Hematopoietic multipotent progenitor cell treated with erythropoietin and hydrocortisone succinate and interleukin-3 and kit ligand, for 8 days (in vitro differentiated cells): ENCODE data around the gene PSMG2.
"Not testable (repeated sequence)": the region's sequence is repeated elsewhere in the genome, so short reads cannot be mapped to it uniquely, and the experiment has no call there.

Experiments
- DNase-seq: peaks from one replicate; pipeline ENCODE4 v3.0.0-alpha.2; 2015

The PSMG2 gene

DNA sequence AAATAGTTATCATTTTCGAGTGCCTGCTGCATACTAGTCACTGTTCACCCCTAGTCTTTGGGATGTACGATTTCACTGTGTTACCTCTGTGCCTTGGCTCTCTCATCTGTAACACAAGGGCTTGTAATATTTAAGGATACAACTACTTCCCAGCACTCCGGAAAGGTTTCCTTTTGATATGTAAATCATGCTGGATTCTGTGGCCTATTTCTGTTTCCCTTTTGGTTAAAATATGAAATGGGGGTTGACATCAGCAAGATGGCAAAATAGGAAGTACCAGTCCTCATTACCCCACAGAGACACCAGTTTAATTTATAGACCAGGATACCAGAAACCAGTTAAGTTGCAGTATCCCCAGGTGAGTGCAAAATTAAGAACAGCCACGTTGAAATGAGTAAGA lies 23.5 kb downstream of the PSMG2 start:
- DNase-seq, result no peak

DNA sequence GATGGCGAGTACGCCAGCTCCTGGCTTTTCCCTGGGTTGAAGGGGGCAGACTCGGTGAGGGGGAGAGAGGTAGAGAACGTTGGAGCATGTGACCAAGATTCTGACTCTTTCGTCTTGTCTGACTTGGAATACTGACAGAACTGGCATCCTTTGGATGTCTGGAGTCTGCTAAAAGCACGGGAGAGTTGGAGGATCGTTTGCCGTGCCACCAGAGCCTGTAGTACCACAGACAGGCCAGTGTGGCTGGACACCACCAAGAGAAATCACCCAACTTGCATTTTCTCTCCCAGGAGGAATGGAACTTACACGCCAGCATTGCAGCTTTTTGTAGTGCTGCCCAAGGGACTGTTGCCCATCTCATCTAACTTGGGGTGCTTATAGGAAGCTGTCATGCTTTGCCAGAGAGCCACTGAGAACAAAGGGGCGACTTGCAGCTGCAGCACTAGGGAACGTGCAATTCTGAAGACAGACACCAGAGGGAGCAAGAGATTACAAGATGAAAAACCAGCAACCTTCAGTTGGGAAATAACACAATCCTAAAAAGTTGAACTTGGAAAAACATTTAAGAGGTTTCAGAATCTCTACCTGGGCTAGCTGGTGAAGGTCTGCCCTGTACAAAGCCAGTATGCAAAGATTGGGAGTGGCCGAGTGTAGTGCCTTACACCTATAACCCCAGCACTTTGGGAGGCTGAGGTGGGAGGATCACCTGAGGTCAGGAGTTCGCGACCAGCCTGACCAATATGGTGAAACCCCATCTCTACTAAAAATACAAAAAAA lies 24.1 kb downstream of the PSMG2 start:
- DNase-seq, result peak; percentile 74

GRCh38 chr18:12737243-12737902 lies 34.5 kb downstream of the PSMG2 start:
- no peak for DNase-seq

DNA sequence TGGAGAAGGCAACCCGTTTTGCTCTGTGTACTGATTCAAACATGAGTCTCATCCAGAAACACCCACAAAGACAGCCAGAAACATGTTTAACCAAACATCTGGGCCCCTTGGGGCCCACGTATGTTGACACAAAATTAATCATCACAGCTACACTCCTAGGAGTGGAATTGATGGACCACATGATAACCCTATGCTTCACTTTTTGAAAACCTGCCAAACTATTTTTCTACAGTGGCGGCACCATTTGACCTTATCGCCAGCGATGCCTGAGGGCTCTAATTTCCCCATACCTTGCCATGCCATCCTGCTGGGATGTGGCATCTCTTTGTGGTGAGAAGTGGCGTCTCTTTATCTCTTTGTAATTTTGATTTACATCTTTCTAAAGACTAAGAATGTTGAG lies 38.5 kb downstream of the PSMG2 start:
- peak; percentile 21 for DNase-seq

DNA sequence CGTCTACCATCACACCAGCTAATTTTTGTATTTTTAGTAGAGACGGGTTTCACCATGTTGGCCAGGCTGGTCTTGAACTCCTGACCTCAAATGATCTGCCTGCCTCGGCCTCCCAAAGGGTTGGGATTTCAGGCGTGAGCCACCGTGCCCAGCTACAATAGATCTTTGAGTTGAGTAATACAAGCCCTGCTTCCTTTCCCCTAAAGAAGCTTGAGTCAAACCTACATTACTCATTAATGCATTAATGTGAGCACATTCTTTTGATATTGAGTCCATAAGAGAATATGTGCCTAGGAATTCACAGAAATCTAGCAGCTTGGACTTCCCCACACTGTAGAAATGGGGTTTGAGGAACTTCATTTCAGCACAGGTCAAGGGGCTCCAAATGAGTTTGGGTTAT lies 39.6 kb downstream of the PSMG2 start:
- no peak for DNase-seq

GRCh38 chr18:12744103-12744502 lies 41.3 kb downstream of the PSMG2 start:
- DNase-seq, result peak; percentile 61

DNA sequence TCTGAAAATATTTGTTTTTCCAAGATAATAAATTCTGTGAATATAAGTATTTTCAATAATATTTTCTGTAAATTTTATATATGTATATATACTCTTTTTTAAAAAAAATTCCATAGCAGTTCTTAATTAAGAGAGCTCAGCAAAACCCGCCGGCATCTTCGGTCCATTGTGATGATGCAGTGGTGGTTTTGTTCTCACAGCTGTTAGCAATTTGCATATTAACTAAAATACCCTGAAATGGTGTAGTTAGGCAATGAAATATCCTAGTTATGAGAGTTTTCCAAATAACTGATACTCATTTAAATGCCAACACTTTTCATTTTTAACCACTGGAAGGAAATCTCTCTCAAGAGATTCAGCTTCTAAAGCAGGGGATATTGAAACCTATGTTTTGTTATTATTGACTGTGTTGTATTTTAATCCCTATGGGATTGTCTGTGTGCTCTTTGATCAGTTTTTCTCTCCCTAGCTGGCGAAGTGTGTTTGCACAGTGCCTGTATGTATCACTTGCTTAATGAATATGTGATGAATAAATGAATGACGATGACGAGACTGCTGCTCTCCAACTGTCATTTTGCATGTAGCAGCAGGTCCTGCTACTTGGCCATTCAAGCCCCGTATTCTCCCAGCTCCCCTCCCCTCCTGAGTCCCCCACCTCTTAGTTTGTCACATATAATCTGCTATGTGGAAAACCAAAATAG lies 42.4 kb downstream of the PSMG2 start:
- no peak for DNase-seq

DNA sequence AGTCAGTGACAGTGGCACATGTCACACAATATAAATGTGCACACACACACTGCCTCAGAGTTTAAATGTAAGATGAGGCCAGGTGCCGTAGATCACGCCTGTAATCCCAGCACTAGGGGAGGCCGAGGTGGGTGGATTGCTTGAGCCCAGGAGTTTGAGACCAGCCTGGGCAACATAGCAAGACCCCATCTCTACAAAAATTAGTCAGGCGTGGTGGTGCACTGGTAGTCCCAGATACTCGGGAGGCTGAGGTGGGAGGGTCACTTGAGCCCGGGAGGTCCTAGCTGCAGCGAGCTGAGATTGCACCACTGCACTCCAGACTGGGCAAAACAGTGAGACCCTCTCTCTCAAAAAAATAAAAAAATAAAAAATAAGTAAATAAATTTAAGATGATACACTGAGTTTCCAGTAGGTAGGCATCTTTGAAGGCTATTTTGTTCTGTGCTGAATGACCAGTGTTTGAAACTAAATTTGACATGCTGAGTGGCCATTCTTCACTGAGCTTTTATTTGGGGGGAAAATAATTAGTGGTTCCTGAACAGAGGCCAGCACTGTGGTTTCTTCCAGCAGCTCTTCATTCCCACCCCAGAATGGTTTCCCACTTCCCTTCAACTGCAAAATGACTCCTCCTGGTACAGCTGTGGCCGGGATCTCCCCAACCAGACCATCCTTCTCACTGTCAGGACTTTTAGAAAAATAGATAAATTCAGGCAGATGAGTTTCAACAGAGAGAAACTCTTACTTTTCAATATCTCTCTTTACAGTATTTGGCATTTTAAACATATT lies 44.9 kb downstream of the PSMG2 start:
- DNase-seq, result no peak

- DNase-seq, result no peak
These were observed 45.8 kb downstream of the PSMG2 start for GRCh38 chr18:12748671-12749070.

- no peak for DNase-seq
These were observed 46.3 kb downstream of the PSMG2 start for GRCh38 chr18:12749121-12749520.

GRCh38 chr18:12750076-12750714 lies 47.4 kb downstream of the PSMG2 start:
- DNase-seq, result no peak

DNA sequence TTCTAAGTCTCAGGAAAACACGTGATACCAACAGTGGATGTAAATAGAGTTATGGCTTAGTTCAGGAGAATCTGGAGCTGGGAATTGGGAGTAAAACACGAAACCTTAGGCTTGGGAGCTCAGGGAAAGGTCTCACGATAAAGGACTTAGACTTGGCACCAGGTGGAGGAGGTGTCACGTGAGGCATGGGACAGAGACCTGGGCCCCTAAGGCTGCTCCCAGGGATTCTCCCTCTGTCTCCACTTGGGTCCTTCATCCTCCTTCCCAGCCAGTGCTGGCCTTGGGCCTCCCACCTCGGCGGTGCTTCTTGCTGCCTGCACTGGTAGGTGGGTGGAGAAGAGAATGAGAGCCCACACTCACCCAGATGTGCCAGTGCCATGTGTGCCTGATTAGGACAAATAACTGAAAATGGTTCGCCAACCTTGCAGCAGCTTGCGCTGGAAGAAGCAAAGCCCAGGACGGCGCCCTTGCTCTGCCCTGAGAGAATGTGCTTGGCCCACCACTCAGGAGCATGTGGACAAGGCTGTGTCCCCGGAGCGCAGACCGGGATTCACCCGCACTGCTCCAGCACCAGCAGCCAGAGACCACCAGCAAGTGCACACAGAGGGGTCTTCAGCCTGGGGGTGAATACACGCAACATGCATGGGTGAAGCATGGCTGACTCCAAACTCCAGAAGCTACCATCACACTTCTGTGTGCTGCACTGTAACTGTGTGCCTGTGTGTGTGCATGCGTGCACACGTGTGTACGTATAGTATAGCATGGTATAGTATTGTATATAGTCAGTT lies 48.1 kb downstream of the PSMG2 start:
- no peak for DNase-seq

- no peak for DNase-seq
These were observed 48.7 kb downstream of the PSMG2 start for GRCh38 chr18:12751503-12751884.

GRCh38 chr18:12751891-12752290 lies 49.0 kb downstream of the PSMG2 start:
- DNase-seq, result no peak

- DNase-seq, result no peak
These were observed 51.7 kb downstream of the PSMG2 start for GRCh38 chr18:12754511-12754910.

GRCh38 chr18:12755606-12756005 lies 52.8 kb downstream of the PSMG2 start:
- DNase-seq, result not testable (repeated sequence)

DNA sequence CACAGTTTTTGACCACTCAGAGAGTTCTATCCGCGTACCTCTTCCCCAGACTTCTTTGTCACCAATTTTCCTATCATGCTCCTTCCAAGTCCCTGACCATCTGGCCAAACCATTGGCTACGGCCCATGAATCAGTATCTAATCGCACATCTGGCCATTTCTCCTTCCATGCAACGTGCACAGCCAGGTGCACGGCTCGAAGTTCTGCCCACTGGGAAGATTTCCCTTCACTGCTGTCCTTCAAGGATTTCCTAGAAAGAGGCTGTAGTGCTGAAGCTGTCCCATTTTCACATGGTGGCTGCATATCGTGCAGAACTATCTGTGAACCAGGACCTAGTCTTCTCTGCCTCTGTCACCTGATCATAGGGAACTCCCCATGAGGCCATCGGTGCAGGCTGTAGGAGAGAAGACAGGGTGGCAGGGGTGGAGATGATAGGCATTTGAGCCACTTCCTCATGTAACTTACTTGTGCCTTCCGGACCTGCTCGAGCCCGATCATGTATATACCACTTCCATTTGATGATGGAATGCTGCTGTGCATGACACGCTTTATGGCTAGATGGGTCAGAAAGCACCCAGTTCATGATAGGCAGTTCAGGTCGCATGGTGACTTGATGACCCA lies 53.9 kb downstream of the PSMG2 start:
- DNase-seq, result not testable (repeated sequence)

GRCh38 chr18:12758566-12758965 lies 55.7 kb downstream of the PSMG2 start:
- not testable (repeated sequence) for DNase-seq

- no peak for DNase-seq
These were observed 62.3 kb downstream of the PSMG2 start for GRCh38 chr18:12765126-12765525.

DNA sequence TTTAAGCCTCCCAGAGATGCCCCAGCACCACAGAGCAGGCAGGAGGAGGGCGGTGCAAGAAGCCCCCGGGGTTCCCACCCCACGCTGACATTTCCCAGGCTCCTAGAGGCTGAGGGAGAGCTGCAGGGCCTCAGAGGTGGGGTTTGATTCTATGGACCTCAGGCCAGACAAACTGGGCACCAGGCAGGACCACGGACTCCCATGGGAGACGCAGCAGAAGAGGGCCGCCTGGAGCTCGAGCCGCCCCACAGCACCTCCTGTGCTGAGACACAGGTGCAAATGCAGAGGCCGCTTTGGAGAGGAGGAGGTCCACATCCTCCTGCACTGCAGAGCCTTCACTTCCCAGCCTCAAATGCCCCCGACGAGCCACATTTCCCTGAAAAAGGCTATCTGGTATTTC lies 62.7 kb downstream of the PSMG2 start:
- DNase-seq, result no peak

- DNase-seq, result no peak
These were observed 64.2 kb downstream of the PSMG2 start for GRCh38 chr18:12766986-12767433.
